K562 (cell line): ENCODE results near the gene TCAP.

Experiments
- CTCF ChIP-seq, 3 experiments: IDR thresholded peaks in 2 of 3; conservative IDR thresholded peaks in 1 of 3; 2 replicates each; pipeline ENCODE4 v1.5.1; 2011 to 2012; ENCODE audit warnings: low read length in 3 of 3, mild to moderate bottlenecking in 3 of 3, control low read depth in 2 of 3, improper control_type of control experiment in 1 of 3, inconsistent platforms in 1 of 3, low read depth in 1 of 3, mixed read lengths in 1 of 3, moderate library complexity in 1 of 3; ENCODE audit not compliant: insufficient read depth in 2 of 3
- MAFK ChIP-seq: IDR thresholded peaks from 2 replicates; pipeline ENCODE4 v1.6.1; 2011; ENCODE audit warnings: low read length, improper control_type of control experiment
- RFX5 ChIP-seq: IDR thresholded peaks from 2 replicates; pipeline ENCODE4 v1.6.1; 2011; ENCODE audit warnings: low read depth, mild to moderate bottlenecking, improper control_type of control experiment, low read length
- TAF1 ChIP-seq: IDR thresholded peaks from 2 replicates; pipeline ENCODE4 v1.6.1; 2011; ENCODE audit warnings: mild to moderate bottlenecking, low read length, moderate library complexity; ENCODE audit not compliant: insufficient read depth, control insufficient read depth, severe bottlenecking; ENCODE audit errors: extremely low read depth
- ZNF316 ChIP-seq: fragments of 450-650 bp; IDR thresholded peaks from 2 replicates; pipeline ENCODE4 v1.6.1; 2016

GRCh38 chr17:39662551-39663339 lies 2.4 kb upstream of the TCAP start:
- TF ChIP-seq ZNF316 (no peak), TAF1 (no peak), MAFK (no peak), RFX5 (no peak), CTCF (IDR thresholded peaks at IDR 0.05 in 2 of 3, conservative IDR thresholded peaks at IDR 0.05 in 1 of 3; ENCODE audit: insufficient read depth in 2 of 3, low read depth in 1 of 3, low read length in 3 of 3) (no peak)
